Stimulated activated CD4-positive, alpha-beta T cell treated with anti-CD3 and anti-CD28 coated beads, Interleukin-2, amount 100 ng/mL, for 48 hours (primary cell): Measurements from ENCODE around the gene AASS.

Source experiments
- DNase-seq, 2 donors: peaks; one replicate each; pipeline ENCODE4 v3.0.0-alpha.2; 2020

AASS gene

GRCh38 chr7:122035876-122036275 is 108.2 kb downstream of the AASS start:
- no peak for DNase-seq

- DNase-seq: no peak
Observed at GRCh38 chr7:122033641-122034040, 110.4 kb downstream of the AASS start.

- no peak for DNase-seq
Observed at GRCh38 chr7:122027058-122027457, 117.0 kb downstream of the AASS start.
